IPS-15b (cell line): ENCODE measurements around the gene RGSL1.

Experiments
- H3K27me3 ChIP-seq: one replicate; pipeline ENCODE4 v1.6.1; 2013; ENCODE audit warnings: low read length; ENCODE audit not compliant: control insufficient read depth, insufficient read depth
- H3K36me3 ChIP-seq: one replicate; pipeline ENCODE4 v1.6.1; 2013; ENCODE audit warnings: low read length; ENCODE audit not compliant: control insufficient read depth, insufficient read depth
- H3K4me1 ChIP-seq: one replicate; pipeline ENCODE4 v1.6.1; 2013; ENCODE audit warnings: mild to moderate bottlenecking, low read length; ENCODE audit not compliant: control insufficient read depth, insufficient read depth
- H3K4me3 ChIP-seq: one replicate; pipeline ENCODE4 v1.5.1; 2013; ENCODE audit warnings: low read depth, low read length
- H3K9ac ChIP-seq: one replicate; pipeline ENCODE4 v1.6.1; 2013; ENCODE audit warnings: low read depth, mild to moderate bottlenecking, low read length
- H3K9me3 ChIP-seq: one replicate; pipeline ENCODE4 v1.6.1; 2013; ENCODE audit warnings: mild to moderate bottlenecking, low read length; ENCODE audit not compliant: control insufficient read depth, insufficient read depth

Gene RGSL1

GRCh38 chr1:182450087-182450486, at the start of gene RGSL1:
TSS of gene RGSL1 (plus strand) at chr1:182450146. CDS start at chr1:182450166, 20 bp downstream.
- H3K4me1 ChIP-seq, result peaks cover 6% of the 10 kb centered on the region
- no peak within 1 kb of the TSS for H3K9ac ChIP-seq
- no peaks in the 10 kb centered on the region for H3K36me3 ChIP-seq
- H3K27me3 ChIP-seq, result peaks cover 15% of the 10 kb centered on the region
- H3K9me3 ChIP-seq, result no peaks in the 10 kb centered on the region
- H3K4me3 ChIP-seq, result no peak within 1 kb of the TSS

DNA sequence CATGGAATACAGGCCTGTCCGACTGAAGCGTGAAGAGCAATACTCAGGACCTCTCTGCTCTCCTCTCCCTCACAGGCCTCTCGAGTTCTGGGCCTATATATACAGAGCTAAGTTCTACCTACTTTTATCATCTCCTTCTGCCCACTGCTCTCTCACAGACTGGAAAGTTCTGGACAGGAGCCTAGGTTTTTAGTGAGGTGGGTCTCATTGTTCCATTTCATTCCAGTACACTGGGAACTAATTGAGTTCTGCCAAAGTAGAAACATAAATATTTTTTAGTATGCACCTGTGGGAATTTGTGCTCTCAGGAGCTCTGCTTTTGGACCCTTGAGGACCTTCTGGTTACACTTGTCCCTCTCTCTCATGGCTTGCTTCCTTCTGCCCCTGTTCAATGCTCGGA, 49.4 kb upstream of the RGSL1 start, which contains the start of gene TEDDM1:
Gene TEDDM1 (minus strand): TSS at position 101 of the 400 bp plus-strand sequence. CDS start 182 bp downstream, outside the sequence.
- Histone ChIP-seq H3K4me3 (no peak within 1 kb of the TSS), H3K36me3 (no peaks in the 10 kb centered on the region), H3K4me1 (peaks cover 3% of the 10 kb centered on the region), H3K9me3 (no peaks in the 10 kb centered on the region), H3K9ac (no peak within 1 kb of the TSS), H3K27me3 (no peaks in the 10 kb centered on the region)

GRCh38 chr1:182404781-182405180, 45.2 kb upstream of the RGSL1 start:
- Histone ChIP-seq H3K9me3 (no peaks in the 10 kb centered on the region), H3K4me1 (no peaks in the 10 kb centered on the region), H3K27me3 (no peaks in the 10 kb centered on the region), H3K9ac (no peak overlapping the region), H3K36me3 (no peaks in the 10 kb centered on the region), H3K4me3 (no peak overlapping the region)

DNA sequence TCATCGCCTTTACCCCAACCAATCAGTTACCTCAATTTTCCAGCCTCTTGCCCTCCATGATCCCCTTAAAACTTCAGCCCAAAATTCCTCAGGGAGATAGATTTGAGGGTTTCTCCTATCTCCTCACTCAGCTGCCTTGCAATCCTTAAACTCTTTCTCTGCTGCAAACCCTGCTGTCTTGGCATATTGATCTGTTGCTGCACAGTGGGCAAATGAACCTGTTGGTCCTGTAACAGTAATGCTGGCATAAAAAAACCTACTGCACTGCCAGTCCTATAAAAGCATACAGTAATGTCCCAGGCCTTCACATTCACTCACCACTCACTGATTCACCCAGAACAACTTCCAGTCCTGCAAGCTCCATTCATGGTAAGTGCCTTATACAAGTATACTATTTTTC, 44.4 kb upstream of the RGSL1 start:
- H3K4me1 ChIP-seq, result no peaks in the 10 kb centered on the region
- H3K9me3 ChIP-seq, result no peaks in the 10 kb centered on the region
- no peak overlapping the region for H3K4me3 ChIP-seq
- H3K36me3 ChIP-seq, result no peaks in the 10 kb centered on the region
- H3K9ac ChIP-seq, result no peak overlapping the region
- H3K27me3 ChIP-seq, result no peaks in the 10 kb centered on the region

GRCh38 chr1:182406012-182406411, 43.9 kb upstream of the RGSL1 start:
- H3K4me1 ChIP-seq, result no peaks in the 10 kb centered on the region
- no peak overlapping the region for H3K9ac ChIP-seq
- no peaks in the 10 kb centered on the region for H3K9me3 ChIP-seq
- no peaks in the 10 kb centered on the region for H3K27me3 ChIP-seq
- H3K4me3 ChIP-seq, result no peak overlapping the region
- H3K36me3 ChIP-seq, result no peaks in the 10 kb centered on the region

DNA sequence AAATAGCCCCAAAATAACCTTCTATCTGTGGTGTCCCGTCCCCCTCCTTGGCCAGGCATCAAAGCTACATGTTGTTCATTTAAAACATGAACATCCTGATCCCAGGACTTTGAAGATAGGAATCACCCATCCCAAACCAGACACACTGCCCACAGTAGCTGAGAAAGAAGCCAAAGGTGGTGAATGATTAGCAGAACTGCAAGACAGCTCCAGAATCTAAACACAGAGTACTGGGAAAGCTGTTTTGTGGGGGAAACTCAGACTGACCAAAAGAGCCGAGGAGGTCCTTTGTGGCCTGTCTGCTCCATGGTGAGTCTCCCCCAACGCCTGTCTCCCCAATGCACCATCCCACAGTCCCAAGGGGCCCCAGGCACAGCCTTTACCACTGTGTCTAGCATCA, 42.2 kb upstream of the RGSL1 start:
- H3K9me3 ChIP-seq, result no peaks in the 10 kb centered on the region
- H3K9ac ChIP-seq, result no peak overlapping the region
- no peak overlapping the region for H3K4me3 ChIP-seq
- H3K4me1 ChIP-seq, result no peaks in the 10 kb centered on the region
- no peaks in the 10 kb centered on the region for H3K27me3 ChIP-seq
- no peaks in the 10 kb centered on the region for H3K36me3 ChIP-seq

DNA sequence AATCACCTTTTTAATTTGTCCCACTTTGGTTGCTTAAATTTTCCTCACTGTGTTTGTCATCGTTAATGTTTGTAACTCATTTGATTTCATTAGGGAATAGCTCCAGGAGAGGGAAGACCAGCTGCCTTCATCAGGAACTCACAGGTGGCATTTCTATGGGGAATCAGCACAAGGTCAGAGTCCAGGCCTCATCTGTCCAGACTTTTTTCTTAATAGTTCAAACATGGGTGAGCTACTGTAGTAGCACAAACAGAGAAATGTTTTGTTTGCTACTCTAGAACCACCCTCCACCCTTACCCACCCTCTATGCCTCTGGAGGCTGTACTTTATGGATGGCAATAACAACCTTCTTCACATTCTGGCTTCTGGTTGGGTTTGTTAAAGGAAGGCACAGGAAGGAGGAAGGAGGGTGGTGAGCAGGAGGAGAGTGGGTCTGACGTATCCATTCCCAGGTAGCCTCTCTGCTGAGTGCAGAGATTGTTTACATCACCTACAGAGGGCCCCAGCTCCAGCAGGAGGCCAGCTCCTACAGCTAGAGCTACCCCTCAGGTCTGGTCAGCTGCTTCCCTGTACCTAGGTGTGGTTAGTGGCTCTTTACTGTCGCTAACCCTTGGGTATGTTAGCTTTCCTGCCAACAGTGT, 41.4 kb upstream of the RGSL1 start:
- Histone ChIP-seq H3K9me3 (no peaks in the 10 kb centered on the region), H3K4me1 (no peaks in the 10 kb centered on the region), H3K36me3 (no peaks in the 10 kb centered on the region), H3K4me3 (no peak overlapping the region), H3K9ac (no peak overlapping the region), H3K27me3 (no peaks in the 10 kb centered on the region)

- Histone ChIP-seq H3K27me3 (no peaks in the 10 kb centered on the region), H3K4me3 (no peak overlapping the region), H3K9ac (no peak overlapping the region), H3K4me1 (no peaks in the 10 kb centered on the region), H3K9me3 (no peaks in the 10 kb centered on the region), H3K36me3 (no peaks in the 10 kb centered on the region)
These were observed 39.8 kb upstream of the RGSL1 start for GRCh38 chr1:182410138-182410537.

DNA sequence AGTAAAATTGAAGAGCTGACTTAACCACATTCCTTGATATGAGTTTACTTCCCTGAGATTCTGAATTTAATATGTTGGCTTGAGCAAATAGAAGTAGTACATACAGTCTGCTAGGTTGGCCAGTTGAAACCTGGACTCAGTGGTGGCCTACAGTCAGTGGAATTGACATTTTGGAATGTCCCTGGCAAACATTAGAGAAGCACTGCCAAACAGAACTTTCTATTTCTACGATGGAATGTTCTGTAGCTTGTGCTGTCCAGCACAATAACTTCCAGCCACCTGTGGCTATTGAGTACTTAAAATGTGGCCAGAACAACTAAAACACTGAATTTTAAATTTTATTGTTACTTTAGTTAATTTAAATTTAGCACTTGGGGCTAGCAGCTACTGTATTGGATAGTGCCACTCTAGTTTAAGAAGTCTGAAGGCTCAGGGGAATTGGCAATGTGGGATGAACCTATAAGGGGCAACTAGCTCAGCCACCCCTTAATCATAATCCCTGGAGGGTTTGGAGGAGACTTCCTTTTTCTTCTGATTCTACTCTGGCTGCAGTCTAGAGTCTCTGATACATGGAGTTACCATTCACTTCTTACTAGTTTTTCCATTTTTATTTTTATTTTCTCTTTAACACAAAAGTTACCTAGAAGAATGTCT, 39.2 kb upstream of the RGSL1 start:
- Histone ChIP-seq H3K4me1 (no peaks in the 10 kb centered on the region), H3K27me3 (no peaks in the 10 kb centered on the region), H3K9ac (no peak overlapping the region), H3K36me3 (no peaks in the 10 kb centered on the region), H3K4me3 (no peak overlapping the region), H3K9me3 (no peaks in the 10 kb centered on the region)

- H3K27me3 ChIP-seq, result no peaks in the 10 kb centered on the region
- H3K4me1 ChIP-seq, result no peaks in the 10 kb centered on the region
- no peak overlapping the region for H3K4me3 ChIP-seq
- H3K36me3 ChIP-seq, result no peaks in the 10 kb centered on the region
- H3K9ac ChIP-seq, result no peak overlapping the region
- no peaks in the 10 kb centered on the region for H3K9me3 ChIP-seq
These were observed 36.5 kb upstream of the RGSL1 start for GRCh38 chr1:182413486-182413885.

DNA sequence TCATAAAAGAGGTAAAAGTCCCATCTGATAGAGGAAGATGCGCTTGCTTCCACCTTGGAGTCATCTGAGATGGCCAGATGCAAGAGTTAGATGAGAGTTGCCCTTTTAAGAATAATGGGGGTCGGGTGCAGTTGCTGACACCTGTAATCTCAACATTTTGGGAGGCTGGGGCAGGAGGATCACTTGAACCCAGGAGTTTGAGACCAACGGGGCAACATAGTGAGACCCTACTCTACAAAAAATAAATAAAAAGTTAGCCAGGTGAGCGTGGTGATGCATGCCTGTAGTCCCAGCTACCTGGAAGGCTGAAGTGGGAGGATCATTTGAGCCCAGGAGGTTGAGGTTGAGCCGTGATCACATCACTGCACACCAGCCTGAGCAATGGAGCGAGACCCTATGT, 36.0 kb upstream of the RGSL1 start:
- no peak overlapping the region for H3K4me3 ChIP-seq

GRCh38 chr1:182415789-182416188, 34.2 kb upstream of the RGSL1 start:
- H3K4me3 ChIP-seq, result no peak overlapping the region
- no peaks in the 10 kb centered on the region for H3K27me3 ChIP-seq
- no peaks in the 10 kb centered on the region for H3K9me3 ChIP-seq
- no peak overlapping the region for H3K9ac ChIP-seq
- H3K36me3 ChIP-seq, result no peaks in the 10 kb centered on the region
- H3K4me1 ChIP-seq, result no peaks in the 10 kb centered on the region

More for the DNA sequence above, 36.0 kb upstream of the RGSL1 start:
- Histone ChIP-seq H3K36me3 (no peaks in the 10 kb centered on the region), H3K27me3 (no peaks in the 10 kb centered on the region), H3K4me1 (no peaks in the 10 kb centered on the region), H3K9me3 (no peaks in the 10 kb centered on the region), H3K9ac (no peak overlapping the region)
